ENCODE data around the gene PACSIN1.

PACSIN1 gene, protein sequence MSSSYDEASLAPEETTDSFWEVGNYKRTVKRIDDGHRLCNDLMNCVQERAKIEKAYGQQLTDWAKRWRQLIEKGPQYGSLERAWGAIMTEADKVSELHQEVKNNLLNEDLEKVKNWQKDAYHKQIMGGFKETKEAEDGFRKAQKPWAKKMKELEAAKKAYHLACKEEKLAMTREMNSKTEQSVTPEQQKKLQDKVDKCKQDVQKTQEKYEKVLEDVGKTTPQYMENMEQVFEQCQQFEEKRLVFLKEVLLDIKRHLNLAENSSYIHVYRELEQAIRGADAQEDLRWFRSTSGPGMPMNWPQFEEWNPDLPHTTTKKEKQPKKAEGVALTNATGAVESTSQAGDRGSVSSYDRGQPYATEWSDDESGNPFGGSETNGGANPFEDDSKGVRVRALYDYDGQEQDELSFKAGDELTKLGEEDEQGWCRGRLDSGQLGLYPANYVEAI

DNA sequence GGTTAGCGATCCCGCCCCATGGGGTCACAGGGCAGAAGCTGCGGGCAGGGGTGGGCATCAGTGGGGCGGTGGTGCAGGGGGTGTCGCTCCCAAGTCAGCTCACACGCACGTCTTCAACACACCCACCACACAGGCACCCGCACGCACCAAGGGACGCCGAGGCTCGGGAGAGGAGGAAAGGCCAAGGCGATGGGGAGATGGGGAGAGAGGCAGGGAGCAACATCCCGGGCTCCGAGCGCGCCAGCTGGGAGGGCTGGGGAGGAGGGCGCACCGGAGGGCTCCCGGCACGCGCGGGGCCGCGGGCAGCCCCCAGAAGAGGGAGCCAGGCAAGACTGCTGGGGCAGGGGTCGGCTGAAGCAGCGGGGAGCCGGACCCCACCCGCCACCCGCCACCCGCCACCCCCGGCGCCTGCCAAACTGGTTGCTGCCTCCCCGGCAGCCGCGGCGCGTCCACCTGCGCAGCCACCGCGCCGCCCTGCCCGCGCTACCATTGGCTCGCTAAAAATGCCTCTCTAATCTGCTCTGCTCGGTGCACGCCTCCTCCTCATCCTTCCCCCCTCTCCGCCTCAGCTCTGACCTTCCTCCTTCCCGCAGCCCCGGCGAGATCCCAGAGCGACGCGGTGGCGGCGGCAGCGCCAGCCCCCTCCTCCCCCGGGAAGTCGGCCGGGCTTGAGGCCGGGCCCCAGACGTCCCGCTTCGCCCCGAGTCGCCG is at the start of gene PACSIN1:
PACSIN1 (plus strand) TSS at position 546 of the 711 bp plus-strand sequence. CDS start 60,230 bp downstream, outside the sequence.
- FAIRE-seq: no peak
- DNase-seq (ENCODE audit: insufficient read length, low spot score): no peak

DNA sequence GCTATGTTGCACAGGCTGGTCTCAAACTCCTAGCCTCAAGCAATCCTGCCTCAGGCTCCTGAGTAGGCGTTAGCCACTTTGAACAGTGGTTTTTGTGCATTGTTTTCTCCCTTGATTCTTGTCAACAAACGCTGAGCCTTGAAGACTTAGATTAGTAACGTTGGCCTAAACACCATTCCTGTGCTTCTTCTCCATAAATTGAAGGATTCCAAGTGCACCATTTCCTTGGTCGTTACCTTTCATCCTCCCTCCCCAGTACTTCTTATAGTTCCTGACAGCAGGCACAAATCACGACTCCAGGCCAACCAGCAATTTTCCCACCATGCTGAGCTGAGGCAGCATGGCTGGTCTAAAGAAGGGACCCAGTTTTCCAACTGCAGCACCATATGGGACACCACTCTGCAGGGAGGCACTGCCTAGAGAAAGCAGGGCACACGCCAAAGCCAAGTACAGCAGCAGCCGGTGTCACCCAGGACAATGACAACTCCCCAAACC is 49.0 kb upstream of the PACSIN1 start:
- DNase-seq (ENCODE audit: insufficient read length, low spot score) (no peak), FAIRE-seq (no peak)

DNA sequence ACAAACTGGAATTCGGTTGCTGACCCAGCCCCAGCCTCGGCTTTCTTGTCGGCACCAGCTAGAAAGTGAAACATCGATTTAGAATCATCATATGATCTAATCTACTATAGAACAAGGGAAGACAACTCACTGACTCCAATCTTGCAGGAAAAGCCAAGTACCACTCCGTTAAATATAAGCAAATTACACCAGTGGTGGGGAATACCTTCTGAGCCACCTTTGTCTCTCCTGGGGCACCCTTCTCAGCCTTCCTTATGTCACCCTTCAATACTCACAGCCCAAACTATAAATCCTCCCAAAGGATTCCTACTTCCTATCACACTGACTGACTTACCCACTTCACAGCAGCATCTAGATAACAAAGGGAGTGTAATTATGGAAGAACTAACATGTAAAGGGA is 47.5 kb upstream of the PACSIN1 start:
- no peak for DNase-seq (ENCODE audit: insufficient read length, low spot score)
- FAIRE-seq: no peak

DNA sequence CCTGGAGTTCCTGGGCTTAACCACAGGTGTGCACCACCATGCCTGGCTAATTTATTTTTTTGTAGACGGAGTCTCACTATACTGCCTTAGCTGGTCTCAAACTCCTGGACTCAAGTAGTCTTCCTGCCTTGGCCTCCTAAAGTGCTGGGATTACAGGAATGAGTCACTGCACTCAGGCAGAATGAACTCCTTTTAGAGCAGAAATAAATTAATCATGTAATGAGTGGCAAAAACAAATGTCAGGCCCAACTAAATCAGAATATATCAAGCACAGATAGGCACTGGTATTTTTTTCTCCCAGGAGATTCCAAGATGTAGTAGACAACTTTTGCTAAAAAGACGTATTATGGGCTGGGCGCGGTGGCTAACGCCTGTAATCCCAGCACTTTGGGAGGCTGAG is 42.6 kb upstream of the PACSIN1 start:
- DNase-seq (ENCODE audit: insufficient read length, low spot score) (no peak), FAIRE-seq (no peak)

DNA sequence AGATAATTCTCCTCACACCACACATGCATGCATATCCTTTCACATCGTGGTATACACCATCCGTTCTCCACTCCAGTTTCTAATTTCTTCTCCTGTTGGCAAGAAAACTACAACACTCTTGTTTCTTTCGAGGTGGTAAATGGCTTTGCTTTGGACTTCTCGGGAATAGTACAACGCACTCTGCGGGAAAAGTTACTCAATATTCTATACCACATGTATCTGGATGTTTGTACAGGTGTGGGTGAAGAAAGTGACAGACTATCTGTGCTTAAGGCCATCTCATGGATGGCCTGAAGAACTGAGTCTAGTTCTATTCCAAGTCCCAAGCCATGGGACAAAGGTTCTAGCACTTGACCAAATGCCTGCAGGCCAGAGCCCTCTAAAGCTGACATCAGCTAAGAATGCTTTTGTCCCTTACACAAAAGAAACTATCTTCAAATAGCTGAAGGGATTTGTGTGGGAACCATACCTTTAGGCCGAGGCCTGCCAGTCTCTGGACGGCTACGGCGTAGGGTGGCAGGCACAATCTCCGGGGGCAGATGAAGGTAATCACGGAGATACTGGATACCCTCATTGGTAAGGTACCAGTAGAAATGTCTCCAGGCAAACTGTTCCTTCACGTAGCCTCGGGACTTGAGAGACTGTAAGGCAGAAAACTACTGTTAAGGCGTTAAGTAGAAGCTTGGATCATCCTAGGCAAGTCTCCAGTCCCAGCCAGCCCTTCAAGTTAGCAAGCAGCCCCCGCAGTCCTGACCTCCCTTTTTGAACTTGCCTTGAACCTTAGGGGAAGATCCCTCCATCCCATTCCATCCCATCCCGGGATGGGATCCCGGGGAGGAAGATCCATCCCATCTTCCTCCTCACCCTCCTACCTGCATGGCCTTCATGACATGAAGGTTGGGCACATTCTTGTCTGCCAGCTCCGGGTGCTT is 41.4 kb upstream of the PACSIN1 start:
- FAIRE-seq (no peak), DNase-seq (ENCODE audit: insufficient read length, low spot score) (no peak)

DNA sequence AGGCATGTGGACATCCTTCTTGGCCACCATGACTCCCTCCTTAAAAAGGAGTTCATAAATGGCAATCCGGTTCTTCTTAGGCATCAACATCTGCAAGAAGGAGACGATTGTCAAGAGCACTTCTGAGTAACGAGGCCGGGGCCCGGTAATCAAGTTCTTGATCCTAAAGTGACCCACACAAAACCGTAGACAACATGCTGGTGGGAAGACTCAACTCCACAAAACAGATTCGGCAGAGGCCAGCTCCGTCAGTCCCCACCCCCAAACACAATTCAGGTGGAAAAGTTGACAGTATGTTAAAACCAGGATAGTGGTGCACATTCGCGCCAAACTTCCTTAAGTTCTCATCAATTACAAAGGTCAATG is 40.8 kb upstream of the PACSIN1 start:
- FAIRE-seq (no peak), DNase-seq (ENCODE audit: insufficient read length, low spot score) (no peak)

DNA sequence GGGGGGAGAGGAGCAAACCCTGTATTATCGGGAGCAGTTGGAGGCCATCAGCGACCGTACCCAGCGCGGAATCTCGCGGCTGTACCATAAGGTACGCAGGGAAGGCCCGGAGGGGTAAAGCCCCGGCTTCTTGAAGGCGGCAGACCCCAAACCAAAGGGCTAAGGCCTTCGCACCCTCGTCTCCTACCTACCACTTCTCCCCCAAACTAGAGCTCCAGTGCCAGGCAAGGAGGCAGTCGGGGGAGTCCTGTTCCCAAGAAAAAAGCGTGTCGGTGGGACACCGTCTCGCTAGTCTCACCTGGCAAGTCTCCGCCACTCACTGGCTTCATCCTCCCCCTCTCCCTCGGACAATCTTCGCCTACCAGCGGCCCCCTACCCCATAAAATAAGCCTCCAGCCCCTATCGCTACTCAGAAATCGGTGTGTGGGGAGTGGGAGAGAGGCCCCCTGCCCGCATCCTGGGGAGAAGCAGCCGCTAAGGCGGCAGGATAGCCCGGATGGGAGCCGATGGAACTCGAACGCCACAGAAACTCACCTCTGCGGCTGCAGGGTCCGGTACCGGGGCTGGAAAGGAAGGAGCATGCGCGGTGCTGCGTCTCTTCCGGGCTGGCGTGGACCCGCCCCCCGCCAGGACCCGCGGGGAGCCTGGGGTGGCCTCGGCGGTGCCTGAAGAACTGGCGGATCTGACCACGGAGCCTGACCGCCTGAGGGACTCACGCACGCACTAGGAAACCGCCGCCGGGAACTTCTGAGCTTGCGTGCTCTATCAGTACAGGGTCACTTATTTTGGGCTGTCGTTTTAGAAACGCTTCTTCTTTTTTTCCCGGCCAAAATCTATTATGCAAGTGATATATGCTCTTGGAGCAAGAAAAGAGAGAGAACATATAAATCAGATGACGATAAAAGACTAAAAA is 40.1 kb upstream of the PACSIN1 start, which contains the start of gene RPS10:
RPS10 (minus strand) TSS at position 572 of the 913 bp plus-strand sequence. CDS start 848 bp downstream, outside the sequence.
- peak; percentile 91 for FAIRE-seq

DNA sequence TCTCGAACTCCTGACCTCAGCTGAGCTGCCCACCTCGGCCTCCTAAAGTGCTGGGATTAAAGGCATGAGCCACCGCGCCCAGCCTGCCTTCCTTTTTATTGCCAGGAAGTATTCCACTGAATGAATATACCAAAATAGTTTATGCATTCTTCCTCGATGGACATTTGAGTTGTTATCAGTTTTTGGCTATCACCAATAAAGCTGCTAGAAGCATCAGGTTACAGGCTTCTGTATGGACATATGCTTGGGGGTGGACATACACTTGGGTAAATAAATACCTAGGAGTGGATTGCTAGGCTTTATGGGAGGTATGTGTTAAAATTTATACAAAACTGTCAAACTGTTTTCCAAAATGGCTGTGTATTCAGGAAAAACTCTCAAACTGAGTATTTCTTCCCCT is 30.0 kb upstream of the PACSIN1 start:
- FAIRE-seq: no peak
- no peak for DNase-seq (ENCODE audit: insufficient read length, low spot score)

More for the DNA sequence above, 40.1 kb upstream of the PACSIN1 start, which contains the start of gene RPS10:
- peak; percentile 94 for DNase-seq (ENCODE audit: insufficient read length, low spot score)

DNA sequence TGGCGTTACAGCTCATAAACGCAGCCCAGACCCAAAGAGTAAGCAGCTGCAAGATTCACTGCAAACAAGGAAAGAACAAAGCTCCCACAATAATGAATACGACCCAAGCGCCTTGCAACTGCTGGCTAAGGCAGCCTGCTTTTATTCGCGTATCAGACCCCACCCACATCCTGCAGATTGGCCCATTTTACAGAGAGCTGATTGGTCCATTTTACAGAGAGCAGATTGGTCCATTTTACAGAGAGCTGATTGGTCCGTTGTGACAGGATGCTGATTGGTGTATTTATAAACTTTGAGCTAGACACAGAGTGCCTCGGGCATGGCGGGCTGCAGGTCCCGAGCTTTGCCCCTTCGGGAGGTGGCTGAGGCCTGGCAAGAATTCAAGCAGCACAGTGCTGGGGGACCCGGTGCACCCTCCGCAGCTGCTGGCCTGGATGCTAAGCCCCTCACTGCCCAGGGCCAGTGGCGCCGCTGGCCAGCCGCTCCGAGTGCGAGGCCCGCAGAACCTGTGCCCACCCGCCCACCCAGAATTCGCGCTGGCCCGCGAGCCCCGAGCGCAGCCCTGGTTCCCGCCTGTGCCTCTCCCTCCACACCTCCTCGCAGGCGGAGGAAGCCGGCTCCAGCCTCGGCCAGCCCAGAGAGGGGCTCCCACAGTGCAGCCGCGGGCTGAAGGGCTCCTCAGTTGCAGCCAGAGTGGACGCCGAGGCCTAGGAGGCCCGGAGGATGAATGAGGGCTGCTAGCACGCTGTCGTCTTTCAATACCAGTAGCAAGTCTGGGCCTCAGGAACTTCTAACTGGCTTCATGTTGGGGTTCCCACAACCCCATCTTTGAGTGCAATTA is 28.9 kb upstream of the PACSIN1 start:
- FAIRE-seq: no peak
- DNase-seq (ENCODE audit: insufficient read length, low spot score): no peak

DNA sequence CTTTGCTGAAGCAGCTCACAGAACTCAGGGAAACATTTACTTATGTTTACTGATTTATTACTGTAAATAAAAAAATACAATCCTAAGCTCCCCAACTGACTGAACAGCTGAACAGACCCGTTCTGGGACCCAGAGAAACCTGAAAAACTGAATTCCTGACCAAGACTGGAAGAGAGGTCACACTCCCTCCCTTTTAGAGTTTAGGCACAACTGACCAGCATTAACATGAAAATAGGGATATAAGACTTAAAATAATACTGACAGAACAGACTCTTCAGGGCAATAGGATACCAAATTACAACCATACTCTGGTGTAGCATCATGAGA is 28.3 kb upstream of the PACSIN1 start:
- FAIRE-seq: no peak

DNA sequence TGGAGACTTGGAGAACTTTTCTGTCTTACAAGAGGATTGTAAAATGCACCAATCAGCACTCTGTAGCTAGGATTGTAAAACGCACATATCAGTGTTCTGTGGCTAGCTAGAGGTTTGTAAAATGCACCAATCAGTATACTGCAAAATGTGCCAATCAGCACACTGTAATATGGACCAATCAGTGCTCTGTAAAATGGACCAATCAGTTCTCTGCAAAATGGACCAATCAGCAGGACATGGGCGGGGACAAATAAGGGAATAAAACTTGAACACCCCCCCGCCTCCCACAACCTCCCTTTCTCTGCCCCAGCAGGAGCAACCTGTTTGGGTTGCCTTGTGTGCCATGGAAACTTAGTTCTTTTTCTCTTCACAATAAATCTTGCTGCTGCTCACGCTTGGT is 27.2 kb upstream of the PACSIN1 start:
- DNase-seq (ENCODE audit: insufficient read length, low spot score) (no peak), FAIRE-seq (no peak)

More for the DNA sequence above, 28.3 kb upstream of the PACSIN1 start:
- DNase-seq (ENCODE audit: insufficient read length, low spot score): no peak

DNA sequence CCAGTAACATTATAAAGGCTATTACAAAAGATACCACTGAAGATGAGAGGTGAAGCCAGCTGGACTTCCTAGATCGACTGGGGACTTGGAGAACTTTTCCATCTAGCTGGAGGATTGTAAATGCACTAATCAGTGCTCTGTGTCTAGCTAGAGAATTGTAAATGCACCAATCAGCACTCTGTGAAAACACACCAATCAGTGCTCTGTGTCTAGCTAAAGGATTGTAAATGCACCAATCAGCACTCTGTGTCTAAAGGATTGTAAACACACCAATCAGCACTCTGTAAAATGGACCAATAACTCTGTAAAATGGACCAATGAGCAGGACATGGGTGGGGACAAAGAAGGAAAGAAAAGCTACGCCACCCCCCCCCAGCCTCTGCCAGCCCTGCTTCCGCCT is 26.4 kb upstream of the PACSIN1 start:
- no peak for FAIRE-seq
- DNase-seq (ENCODE audit: insufficient read length, low spot score): no peak

DNA sequence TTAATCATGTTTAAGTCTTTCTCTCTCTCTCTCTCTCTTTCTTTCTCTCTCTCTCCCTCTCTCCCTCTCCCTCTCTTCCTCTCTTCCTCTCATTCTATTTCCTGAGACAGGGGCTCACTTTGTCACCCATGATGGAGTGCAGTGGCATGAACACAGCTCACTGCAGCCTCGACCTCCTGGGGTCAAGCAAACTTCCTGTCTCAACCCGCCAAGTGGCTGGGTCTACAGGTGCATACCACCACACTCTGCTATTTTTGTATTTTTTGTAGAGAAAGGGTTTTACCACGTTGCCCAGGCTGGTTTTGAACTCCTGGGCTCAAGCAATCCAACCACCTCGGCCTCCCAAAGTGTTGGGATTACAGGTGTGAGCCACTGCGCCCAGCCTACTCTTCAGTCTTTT is 24.4 kb upstream of the PACSIN1 start:
- FAIRE-seq (no peak), DNase-seq (ENCODE audit: insufficient read length, low spot score) (no peak)

DNA sequence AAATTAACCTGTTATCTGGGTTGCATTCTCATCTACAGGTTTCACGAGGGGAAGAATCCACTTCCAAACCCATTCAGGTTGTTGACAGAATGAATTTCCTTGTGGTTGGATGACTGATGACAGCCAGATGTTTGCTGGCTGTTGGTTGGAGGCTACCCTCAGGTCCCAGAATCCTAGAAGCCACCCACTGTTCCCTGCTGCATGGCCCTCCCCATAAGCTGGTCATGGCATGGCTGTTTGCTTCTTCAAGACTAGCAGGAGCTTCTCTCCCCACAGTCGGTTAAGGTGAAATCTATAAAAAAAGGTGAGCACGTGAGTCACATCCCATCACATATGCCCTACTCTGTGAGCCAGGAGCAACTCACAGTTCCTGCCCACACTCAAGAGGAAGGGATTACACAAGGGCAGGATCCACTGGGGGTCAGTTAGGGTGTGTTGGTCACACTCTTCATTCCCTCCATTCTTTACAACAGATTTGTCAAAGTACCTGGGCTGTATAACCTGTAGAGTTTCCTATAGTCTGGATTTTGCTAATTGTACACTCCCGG is 20.5 kb upstream of the PACSIN1 start:
- DNase-seq (ENCODE audit: insufficient read length, low spot score) (no peak), FAIRE-seq (no peak)

DNA sequence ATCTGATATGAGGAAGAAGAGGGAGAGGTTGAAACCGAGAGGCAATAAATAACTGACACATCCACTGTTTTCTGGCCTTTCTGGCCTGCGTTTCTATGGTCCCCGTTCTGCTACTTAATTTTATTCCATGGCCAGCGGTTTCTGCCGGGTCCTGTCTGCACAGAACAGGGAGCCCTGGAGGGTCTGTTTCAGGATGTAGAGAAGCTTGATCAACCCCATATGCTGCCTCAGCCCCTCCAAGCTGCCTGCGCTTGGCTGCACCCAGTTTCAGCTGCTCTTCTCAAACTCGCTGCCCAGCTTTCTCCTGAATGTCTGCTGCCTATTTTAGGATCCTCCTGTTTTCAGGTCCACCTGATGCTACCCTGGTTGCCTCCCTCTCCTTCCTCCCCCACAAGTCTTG is 18.5 kb upstream of the PACSIN1 start:
- DNase-seq (ENCODE audit: insufficient read length, low spot score) (no peak), FAIRE-seq (no peak)

DNA sequence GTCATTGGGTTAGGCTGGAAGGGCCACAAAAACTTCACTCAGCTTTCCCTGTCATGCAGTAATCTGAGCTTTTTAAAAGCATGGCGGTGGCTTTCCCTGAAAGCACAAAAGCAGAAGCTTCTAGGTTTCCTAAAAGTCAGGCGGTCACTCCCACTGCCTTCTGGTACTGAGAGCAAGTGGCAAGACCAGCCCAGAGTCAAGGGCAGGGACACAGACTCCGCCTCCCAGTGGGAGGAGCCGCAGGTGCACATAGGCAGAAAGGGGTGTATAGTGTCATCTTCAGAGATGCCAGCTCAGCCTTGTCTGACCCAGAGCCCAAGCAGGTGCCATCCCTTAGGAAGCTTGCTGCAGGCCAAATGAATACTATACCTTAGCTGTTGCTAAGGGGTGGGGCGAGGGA is 18.0 kb upstream of the PACSIN1 start:
- no peak for DNase-seq (ENCODE audit: insufficient read length, low spot score)
- no peak for FAIRE-seq

DNA sequence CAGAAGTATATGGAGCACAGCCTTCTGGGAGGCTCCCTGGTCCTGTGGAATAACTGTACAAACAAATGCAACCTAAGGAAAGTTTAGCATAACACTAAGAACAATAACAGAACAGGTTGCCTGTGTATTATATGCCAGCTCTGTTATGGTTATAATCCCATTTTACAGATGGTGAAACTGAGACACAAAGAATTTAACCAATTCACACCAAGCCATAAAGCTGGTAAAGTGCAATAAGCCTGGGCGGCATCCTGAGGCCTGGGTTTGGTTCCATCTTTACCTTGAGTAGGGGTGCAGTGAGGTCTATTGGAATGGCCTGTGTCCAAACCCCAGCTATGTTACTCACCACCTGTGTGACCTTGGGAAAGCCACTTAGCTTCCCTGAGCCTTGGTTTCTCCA is 14.7 kb upstream of the PACSIN1 start:
- FAIRE-seq (no peak), DNase-seq (ENCODE audit: insufficient read length, low spot score) (no peak)

DNA sequence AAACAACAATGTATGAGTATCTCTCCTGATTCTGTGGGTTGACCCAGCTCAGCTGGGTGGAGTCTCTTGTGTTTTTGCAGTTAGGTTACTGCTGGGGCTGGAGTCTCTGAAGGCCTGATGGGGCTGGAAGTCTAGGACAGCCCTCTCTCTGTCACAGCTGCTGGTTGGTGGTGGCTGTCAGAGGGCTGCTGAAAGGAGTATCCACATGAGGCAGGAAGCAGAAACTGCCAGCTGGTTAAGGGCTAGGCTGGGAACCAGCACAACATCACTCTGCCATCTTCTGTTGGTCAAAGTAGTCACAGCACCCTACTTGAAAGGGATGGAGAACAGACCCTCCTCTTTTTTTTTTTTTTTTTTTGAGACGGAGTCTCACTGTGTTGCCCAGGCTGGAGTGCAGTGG is 10.0 kb upstream of the PACSIN1 start:
- DNase-seq (ENCODE audit: insufficient read length, low spot score): no peak

DNA sequence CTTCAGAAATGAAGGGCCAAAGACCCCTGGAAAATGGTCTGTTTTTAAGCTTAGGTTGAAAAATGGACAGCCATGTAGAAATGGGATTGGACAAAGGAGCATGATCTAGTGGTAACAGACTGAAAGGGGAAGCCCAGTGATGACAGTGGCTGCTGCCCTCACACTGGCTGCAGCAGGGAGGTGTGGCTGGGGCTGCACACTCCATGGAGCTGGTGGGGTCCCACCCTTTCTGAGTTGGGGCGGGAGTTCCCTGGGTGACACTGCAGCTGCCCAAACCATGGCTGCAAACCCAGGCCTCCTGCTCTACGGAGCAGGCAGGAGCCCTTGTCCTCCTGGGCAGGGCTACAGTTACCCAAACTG is 8.5 kb upstream of the PACSIN1 start:
- DNase-seq (ENCODE audit: insufficient read length, low spot score) (no peak), FAIRE-seq (no peak)

More for the DNA sequence above, 10.0 kb upstream of the PACSIN1 start:
- FAIRE-seq: no peak
